Panc1 (cell line): ENCODE data around the gene KIAA0586.

ENCODE experiments used
- CTCF ChIP-seq: fragments of 450-650 bp; IDR thresholded peaks from 2 replicates; pipeline ENCODE4 v1.5.1; 2017; ENCODE audit warnings: mild to moderate bottlenecking
- POLR2AphosphoS5 ChIP-seq: IDR thresholded peaks from 2 replicates; pipeline ENCODE4 v1.6.1; 2012; ENCODE audit warnings: mild to moderate bottlenecking, low read depth, low read length, moderate library complexity
- TF ChIP-seq, protein P1 (sequence below), 2 experiments: IDR thresholded peaks; 2 replicates each; pipeline ENCODE4 v1.6.1; 2011 to 2012; ENCODE audit warnings: low read depth in 2 of 2, control low read depth in 1 of 2, low read length in 1 of 2, mild to moderate bottlenecking in 1 of 2, moderate library complexity in 1 of 2; ENCODE audit not compliant: insufficient read depth in 1 of 2

- peak; percentile 20; the same call in 1 of the 2 replicates for TF ChIP-seq CTCF
- no peak for TF ChIP-seq POLR2AphosphoS5
- TF ChIP-seq, protein P1, sequence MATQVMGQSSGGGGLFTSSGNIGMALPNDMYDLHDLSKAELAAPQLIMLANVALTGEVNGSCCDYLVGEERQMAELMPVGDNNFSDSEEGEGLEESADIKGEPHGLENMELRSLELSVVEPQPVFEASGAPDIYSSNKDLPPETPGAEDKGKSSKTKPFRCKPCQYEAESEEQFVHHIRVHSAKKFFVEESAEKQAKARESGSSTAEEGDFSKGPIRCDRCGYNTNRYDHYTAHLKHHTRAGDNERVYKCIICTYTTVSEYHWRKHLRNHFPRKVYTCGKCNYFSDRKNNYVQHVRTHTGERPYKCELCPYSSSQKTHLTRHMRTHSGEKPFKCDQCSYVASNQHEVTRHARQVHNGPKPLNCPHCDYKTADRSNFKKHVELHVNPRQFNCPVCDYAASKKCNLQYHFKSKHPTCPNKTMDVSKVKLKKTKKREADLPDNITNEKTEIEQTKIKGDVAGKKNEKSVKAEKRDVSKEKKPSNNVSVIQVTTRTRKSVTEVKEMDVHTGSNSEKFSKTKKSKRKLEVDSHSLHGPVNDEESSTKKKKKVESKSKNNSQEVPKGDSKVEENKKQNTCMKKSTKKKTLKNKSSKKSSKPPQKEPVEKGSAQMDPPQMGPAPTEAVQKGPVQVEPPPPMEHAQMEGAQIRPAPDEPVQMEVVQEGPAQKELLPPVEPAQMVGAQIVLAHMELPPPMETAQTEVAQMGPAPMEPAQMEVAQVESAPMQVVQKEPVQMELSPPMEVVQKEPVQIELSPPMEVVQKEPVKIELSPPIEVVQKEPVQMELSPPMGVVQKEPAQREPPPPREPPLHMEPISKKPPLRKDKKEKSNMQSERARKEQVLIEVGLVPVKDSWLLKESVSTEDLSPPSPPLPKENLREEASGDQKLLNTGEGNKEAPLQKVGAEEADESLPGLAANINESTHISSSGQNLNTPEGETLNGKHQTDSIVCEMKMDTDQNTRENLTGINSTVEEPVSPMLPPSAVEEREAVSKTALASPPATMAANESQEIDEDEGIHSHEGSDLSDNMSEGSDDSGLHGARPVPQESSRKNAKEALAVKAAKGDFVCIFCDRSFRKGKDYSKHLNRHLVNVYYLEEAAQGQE (IDR thresholded peaks at IDR 0.05; ENCODE audit: insufficient read depth in 1 of 2, low read depth in 2 of 2, low read length in 1 of 2) = no peak
Measured at GRCh38 chr14:58467575-58467974, 40.1 kb downstream of the KIAA0586 start.
